HepG2 (cell line): ENCODE results near the gene CUL1. TPM values are rescaled to one million over a fixed set of nuclear protein-coding genes. Genes with fewer than 3 reads are reported as not detected.

ENCODE experiments used
- ATAC-seq: fragments of 200-7000 bp; cut with Tn5 transposase; 3 replicates; pipeline ENCODE4 v1.9.1; 2020; ENCODE audit warnings: mild to moderate bottlenecking, moderate library complexity
- BruUV-seq: library from RNA; stranded (reverse); fragments of 400-500 nt; replicated peaks from 2 replicates; lab custom pipeline; 2021; lab: Mats Ljungman, UMichigan
- CTCF ChIA-PET: fragments of 300-600 bp; formaldehyde crosslinking; extraction: SDS; loops from one replicate; lab custom pipeline; 2021; ENCODE audit warnings: low total read pairs, inconsistent platforms, low intra/inter-chr PET ratio; lab: Yijun Ruan, JAX
- POLR2A ChIA-PET: fragments of 350-600 bp; sonication (Branson Sonifier 250); formaldehyde crosslinking; loops from one replicate; lab custom pipeline; 2020; ENCODE audit warnings: antibody characterized with exemption, inconsistent platforms; lab: Yijun Ruan, JAX
- DNase-seq: peaks from one replicate; pipeline ENCODE4 v3.0.0-alpha.2; 2015; ENCODE audit warnings: low spot score
- FAIRE-seq: peaks from 3 replicates; lab custom pipeline; 2011; peaks lifted over from hg19 to GRCh38; lab: Jason Lieb, UNC
- H2AFZ ChIP-seq: one replicate; pipeline ENCODE4 v1.6.1; 2011; ENCODE audit warnings: low read length, inconsistent platforms
- H3K27ac ChIP-seq: fragments of 300-600 bp; 3 replicates; pipeline ENCODE4 v1.8.0; 2011; ENCODE audit warnings: mixed run types, mild to moderate bottlenecking, mixed read lengths, low read length, inconsistent platforms; ENCODE audit not compliant: insufficient read depth; ENCODE audit errors: extremely low read length
- H3K27me3 ChIP-seq, 2 experiments: fragments of 200-600 bp in 1 of 2; 2 replicates in 1 of 2; 3 replicates in 1 of 2; pipeline versions ENCODE4 v1.6.0 to v1.8.0; 2011; ENCODE audit warnings: low read length in 2 of 2, mild to moderate bottlenecking in 2 of 2, moderate library complexity in 2 of 2, inconsistent platforms in 1 of 2; ENCODE audit not compliant: insufficient read depth in 2 of 2, control insufficient read depth in 1 of 2
- H3K36me3 ChIP-seq, 2 experiments: fragments of 200-600 bp in 1 of 2; replicated peaks in 1 of 2; 2 replicates in 1 of 2; 3 replicates in 1 of 2; pipeline versions ENCODE4 v1.5.1 to v1.8.0; 2011; ENCODE audit warnings: low read length in 2 of 2, inconsistent platforms in 1 of 2; ENCODE audit not compliant: insufficient read depth in 2 of 2, control insufficient read depth in 1 of 2
- H3K4me1 ChIP-seq: 2 replicates; pipeline ENCODE4 v1.5.1; 2012; ENCODE audit warnings: low read length, inconsistent platforms; ENCODE audit not compliant: insufficient read depth
- H3K4me2 ChIP-seq: 2 replicates; pipeline ENCODE4 v1.6.0; 2011; ENCODE audit warnings: low read depth, low read length, inconsistent platforms
- H3K4me3 ChIP-seq, 3 experiments: fragments of 200-600 bp in 1 of 3; sonication (generic), shearing (Covaris generic) in 1 of 3; replicated peaks in 1 of 3; 2 replicates each; pipeline ENCODE4 v1.5.1; 2011 to 2016; ENCODE audit warnings: low read length in 3 of 3, inconsistent platforms in 2 of 3, low read depth in 2 of 3, mild to moderate bottlenecking in 2 of 3, control low read depth in 1 of 3, mixed read lengths in 1 of 3; ENCODE audit not compliant: insufficient read depth in 1 of 3
- H3K79me2 ChIP-seq: one replicate; pipeline ENCODE4 v1.6.1; 2011; ENCODE audit warnings: low read length, inconsistent platforms; ENCODE audit not compliant: insufficient read depth
- H3K9ac ChIP-seq: 2 replicates; pipeline ENCODE4 v1.6.0; 2011; ENCODE audit warnings: mild to moderate bottlenecking, low read depth, low read length, inconsistent platforms; ENCODE audit not compliant: insufficient read depth
- H3K9me3 ChIP-seq: 2 replicates; pipeline ENCODE4 v1.5.1; 2012; ENCODE audit warnings: mild to moderate bottlenecking, low read length
- H4K20me1 ChIP-seq: 2 replicates; pipeline ENCODE4 v1.6.0; 2011; ENCODE audit warnings: inconsistent platforms, mild to moderate bottlenecking, low read length, moderate library complexity; ENCODE audit not compliant: insufficient read depth
- SALL2 ChIP-seq: sonication (generic); formaldehyde crosslinking; IDR thresholded peaks from 2 replicates; pipeline ENCODE4 v1.8.1; 2023; ENCODE audit warnings: mild to moderate bottlenecking, missing genetic modification reagents, inconsistent platforms
- WIZ ChIP-seq: sonication (generic); formaldehyde crosslinking; IDR thresholded peaks from 2 replicates; pipeline ENCODE4 v1.5.1; 2020; ENCODE audit warnings: mild to moderate bottlenecking, missing genetic modification reagents
- WGBS: methylation state at CpG from one replicate; pipeline ENCODE4 v1.1.6; 2017; ENCODE audit warnings: low lambda C conversion rate; 5-methylcytosine and 5-hydroxymethylcytosine counted together
- in situ Hi-C: cut with HindIII; loops from 2 replicates; pipeline ENCODE4 v1.10.0; 2017; ENCODE audit warnings: low pct_unique_long_range_greater_than_20kb; ENCODE audit not compliant: extremely low pct_ligation_motif_present
- intact Hi-C: fragments of 100-400 bp; cut with micrococcal nuclease; formaldehyde crosslinking; loops from one replicate; pipeline ENCODE4 v1.10.0; 2022; ENCODE audit not compliant: unreplicated experiment
- polyA plus RNA-seq, 8 experiments: library from polyadenylated mRNA; depleted of rRNA in 3 of 8; stranded (reverse) in 7 of 8; unstranded in 1 of 8; fragments of >200 nt; fragmentation: Illumina TruSeq in 4 of 8; extraction: Trizol in 4 of 8; gene quantifications; 2 replicates each; pipeline versions ENCODE4 v1.2.1 to v1.2.3, GENCODE V29; 2011 to 2016; ENCODE audit warnings: low read depth in 4 of 8, missing spikeins in 1 of 8, mixed read lengths in 1 of 8; ENCODE audit not compliant: insufficient read depth in 1 of 8
- total RNA-seq, 5 experiments: library from RNA; depleted of rRNA; stranded (reverse); fragments of >200 nt; fragmentation: Illumina TruSeq; extraction: Trizol; gene quantifications; 2 replicates each; pipeline ENCODE4 v1.2.3, GENCODE V29; 2016; ENCODE audit warnings: low read depth in 1 of 5
- TF ChIP-seq, protein P1 (sequence below): sonication (generic); formaldehyde crosslinking; IDR thresholded peaks from 2 replicates; pipeline ENCODE4 v1.4.0; 2020; ENCODE audit warnings: mild to moderate bottlenecking, missing genetic modification reagents
- TF ChIP-seq, protein P2 (sequence below): sonication (generic); formaldehyde crosslinking; IDR thresholded peaks from 2 replicates; pipeline ENCODE4 v1.4.0; 2020; ENCODE audit warnings: missing genetic modification reagents, borderline replicate concordance
- TF ChIP-seq, protein P3 (sequence below): fragments of 450-650 bp; IDR thresholded peaks from 2 replicates; pipeline ENCODE4 v1.6.1; 2016

CUL1 gene
- total and polyA plus RNA-seq, 2 of the 13 experiments (the other 11 are each of a cell fraction or from before 2014, with no cell fraction given) = 30.1 to 45.9 TPM

DNA sequence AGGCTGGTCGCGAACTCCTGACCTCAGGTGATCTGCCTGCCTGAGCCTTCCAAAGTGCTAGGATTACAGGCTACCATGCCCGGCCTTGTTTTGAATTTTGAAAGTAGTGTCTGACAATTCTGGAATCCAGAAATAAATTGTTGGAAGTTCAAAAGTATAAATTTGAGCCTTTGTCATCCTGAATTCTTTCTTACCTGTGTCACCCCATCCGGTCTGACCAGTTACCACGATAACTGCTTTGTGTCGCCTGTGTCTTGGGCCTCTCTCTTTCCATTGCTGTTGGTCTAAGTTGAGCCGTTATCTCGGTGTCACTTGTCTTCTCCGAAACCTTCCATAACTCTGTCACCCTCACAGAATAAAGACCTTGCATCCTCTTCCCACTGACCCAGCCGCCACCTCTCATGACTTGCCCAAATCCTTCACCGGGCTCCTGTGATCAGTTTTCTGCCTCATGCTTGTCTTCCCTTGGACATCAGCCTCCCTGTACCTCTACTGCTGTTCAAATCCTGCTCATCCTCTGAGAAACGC is 18.6 kb downstream of the CUL1 start (continued):
- TF ChIP-seq, protein P1, sequence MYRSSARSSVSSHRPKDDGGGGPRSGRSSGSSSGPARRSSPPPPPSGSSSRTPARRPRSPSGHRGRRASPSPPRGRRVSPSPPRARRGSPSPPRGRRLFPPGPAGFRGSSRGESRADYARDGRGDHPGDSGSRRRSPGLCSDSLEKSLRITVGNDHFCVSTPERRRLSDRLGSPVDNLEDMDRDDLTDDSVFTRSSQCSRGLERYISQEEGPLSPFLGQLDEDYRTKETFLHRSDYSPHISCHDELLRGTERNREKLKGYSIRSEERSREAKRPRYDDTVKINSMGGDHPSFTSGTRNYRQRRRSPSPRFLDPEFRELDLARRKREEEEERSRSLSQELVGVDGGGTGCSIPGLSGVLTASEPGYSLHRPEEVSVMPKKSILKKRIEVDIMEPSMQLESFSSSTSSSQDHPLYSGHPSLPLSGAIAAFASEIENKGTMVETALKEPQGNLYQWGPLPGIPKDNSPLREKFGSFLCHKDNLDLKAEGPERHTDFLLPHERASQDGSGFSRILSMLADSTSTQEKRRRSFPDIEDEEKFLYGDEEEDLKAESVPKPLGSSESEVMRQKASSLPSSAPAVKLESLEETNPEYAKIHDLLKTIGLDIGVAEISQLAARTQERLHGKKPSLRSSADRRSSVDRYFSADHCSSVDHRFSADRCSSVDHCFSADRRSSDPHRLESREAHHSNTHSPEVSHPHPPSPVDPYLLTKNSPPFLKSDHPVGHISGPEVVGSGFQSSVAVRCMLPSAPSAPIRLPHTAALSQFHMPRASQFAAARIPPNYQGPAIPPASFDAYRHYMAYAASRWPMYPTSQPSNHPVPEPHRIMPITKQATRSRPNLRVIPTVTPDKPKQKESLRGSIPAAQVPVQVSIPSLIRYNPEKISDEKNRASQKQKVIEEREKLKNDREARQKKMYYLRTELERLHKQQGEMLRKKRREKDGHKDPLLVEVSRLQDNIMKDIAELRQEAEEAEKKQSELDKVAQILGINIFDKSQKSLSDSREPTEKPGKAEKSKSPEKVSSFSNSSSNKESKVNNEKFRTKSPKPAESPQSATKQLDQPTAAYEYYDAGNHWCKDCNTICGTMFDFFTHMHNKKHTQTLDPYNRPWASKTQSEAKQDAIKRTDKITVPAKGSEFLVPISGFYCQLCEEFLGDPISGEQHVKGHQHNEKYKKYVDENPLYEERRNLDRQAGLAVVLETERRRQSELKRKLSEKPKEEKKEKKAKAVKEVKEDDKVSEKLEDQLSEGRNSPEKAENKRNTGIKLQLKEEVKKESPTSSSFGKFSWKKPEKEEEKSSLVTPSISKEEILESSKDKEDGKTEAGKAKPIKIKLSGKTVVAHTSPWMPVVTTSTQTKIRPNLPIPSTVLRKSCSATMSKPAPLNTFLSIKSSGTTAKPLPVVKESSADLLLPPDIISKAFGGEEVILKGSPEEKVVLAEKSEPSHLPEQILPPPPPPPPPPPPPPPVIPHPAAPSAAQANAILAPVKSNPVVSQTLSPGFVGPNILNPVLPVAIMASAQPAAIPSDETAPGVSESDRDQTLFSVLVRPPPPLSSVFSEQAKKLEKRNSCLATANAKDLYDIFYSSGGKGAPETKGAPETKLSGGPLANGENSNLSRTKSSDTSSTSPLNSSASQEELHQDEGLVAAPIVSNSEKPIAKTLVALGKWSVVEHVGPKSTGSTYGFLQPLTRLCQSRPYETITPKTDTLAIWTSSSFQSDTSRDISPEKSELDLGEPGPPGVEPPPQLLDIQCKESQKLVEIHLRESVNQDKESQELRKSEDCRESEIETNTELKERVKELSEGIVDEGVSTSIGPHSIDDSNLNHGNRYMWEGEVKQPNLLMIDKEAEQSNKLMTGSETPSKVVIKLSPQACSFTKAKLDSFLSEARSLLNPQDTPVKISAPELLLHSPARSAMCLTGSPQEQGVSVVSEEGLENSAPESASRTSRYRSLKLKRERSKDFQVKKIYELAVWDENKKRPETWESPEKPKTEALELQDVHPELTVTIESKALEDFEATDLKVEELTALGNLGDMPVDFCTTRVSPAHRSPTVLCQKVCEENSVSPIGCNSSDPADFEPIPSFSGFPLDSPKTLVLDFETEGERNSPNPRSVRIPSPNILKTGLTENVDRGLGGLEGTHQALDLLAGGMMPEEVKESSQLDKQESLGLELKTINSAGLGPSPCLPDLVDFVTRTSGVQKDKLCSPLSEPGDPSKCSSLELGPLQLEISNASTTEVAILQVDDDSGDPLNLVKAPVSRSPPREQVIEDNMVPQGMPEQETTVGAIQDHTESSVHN = no peak
- TF ChIP-seq, all 625 proteins: peak for 0

DNA sequence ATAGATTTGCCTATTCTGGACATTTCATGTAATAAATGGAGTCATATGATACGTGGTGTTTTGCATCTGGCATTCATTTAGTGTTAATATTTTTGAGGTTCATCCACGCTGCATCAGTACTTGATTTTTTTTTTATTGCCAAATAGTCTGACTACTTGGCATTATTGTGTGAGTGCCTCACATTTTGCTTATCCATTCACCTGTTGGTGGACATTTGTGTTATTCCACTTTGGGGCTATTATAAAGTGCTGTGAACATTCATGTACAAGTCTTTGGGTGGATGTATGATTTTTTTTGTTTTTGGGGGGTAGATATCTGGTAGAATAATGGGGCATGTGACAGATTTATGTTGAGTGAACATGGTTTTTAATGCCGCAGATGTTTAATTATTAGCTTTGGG is 19.7 kb downstream of the CUL1 start:
- in situ Hi-C loops = no loop called here
- Histone ChIP-seq H3K9ac (no peak overlapping the region), H3K4me1 (peaks cover 58% of the 10 kb centered on the region), H3K4me2 (no peak overlapping the region), H3K9me3 (no peaks in the 10 kb centered on the region), H3K79me2 (peaks cover 95% of the 10 kb centered on the region), H2AFZ (no peak overlapping the region), H3K27me3 (no peaks in the 10 kb centered on the region), H3K4me3 (no peak overlapping the region), H3K27ac (no peak overlapping the region), H4K20me1 (peaks cover 47% of the 10 kb centered on the region), H3K36me3 (no peaks in the 10 kb centered on the region; a peak in 1 of 5 replicates)
- DNase-seq (no peak), FAIRE-seq (no peak), ATAC-seq (no peak)
- CTCF ChIA-PET = no interaction called here
- no TSS peak for BruUV-seq
- POLR2A ChIA-PET = no interaction called here
- intact Hi-C loops = no loop called here
- TF ChIP-seq, protein P2, sequence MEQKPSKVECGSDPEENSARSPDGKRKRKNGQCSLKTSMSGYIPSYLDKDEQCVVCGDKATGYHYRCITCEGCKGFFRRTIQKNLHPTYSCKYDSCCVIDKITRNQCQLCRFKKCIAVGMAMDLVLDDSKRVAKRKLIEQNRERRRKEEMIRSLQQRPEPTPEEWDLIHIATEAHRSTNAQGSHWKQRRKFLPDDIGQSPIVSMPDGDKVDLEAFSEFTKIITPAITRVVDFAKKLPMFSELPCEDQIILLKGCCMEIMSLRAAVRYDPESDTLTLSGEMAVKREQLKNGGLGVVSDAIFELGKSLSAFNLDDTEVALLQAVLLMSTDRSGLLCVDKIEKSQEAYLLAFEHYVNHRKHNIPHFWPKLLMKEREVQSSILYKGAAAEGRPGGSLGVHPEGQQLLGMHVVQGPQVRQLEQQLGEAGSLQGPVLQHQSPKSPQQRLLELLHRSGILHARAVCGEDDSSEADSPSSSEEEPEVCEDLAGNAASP (CRISPR knock-in tag) = no peak
- TF ChIP-seq SALL2 (CRISPR knock-in tag) = no peak
- TF ChIP-seq, protein P3, sequence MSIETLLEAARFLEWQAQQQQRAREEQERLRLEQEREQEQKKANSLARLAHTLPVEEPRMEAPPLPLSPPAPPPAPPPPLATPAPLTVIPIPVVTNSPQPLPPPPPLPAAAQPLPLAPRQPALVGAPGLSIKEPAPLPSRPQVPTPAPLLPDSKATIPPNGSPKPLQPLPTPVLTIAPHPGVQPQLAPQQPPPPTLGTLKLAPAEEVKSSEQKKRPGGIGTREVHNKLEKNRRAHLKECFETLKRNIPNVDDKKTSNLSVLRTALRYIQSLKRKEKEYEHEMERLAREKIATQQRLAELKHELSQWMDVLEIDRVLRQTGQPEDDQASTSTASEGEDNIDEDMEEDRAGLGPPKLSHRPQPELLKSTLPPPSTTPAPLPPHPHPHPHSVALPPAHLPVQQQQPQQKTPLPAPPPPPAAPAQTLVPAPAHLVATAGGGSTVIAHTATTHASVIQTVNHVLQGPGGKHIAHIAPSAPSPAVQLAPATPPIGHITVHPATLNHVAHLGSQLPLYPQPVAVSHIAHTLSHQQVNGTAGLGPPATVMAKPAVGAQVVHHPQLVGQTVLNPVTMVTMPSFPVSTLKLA = no peak
- TF ChIP-seq WIZ (CRISPR knock-in tag) = no peak
- 95% methylated on average over 3 of the region's 3 CpGs for WGBS
